Kidney epithelial cell (primary cell): ENCODE measurements around the gene YTHDF1. TPM values are rescaled to one million over a fixed set of nuclear protein-coding genes. Genes with fewer than 3 reads are reported as not detected.

Experiments used
- DNase-seq: peaks from one replicate; pipeline ENCODE4 v3.0.0-alpha.2; 2010; ENCODE audit warnings: low read depth
- H3K27me3 ChIP-seq: 2 replicates; pipeline ENCODE4 v1.6.0; 2011; ENCODE audit warnings: low read length; ENCODE audit not compliant: control insufficient read depth, insufficient read depth
- H3K36me3 ChIP-seq: 2 replicates; pipeline ENCODE4 v1.5.1; 2011; ENCODE audit warnings: low read length; ENCODE audit not compliant: control insufficient read depth, insufficient read depth
- H3K4me3 ChIP-seq: 2 replicates; pipeline ENCODE4 v1.5.1; 2011; ENCODE audit warnings: low read depth, mild to moderate bottlenecking, control low read depth, low read length
- CTCF ChIP-seq: IDR thresholded peaks from 2 replicates; pipeline ENCODE4 v1.5.1; 2011; ENCODE audit warnings: mild to moderate bottlenecking, moderate library complexity, low read length, control low read depth, inconsistent platforms; ENCODE audit not compliant: insufficient read depth, poor library complexity, severe bottlenecking
- total RNA-seq: library from RNA; depleted of rRNA; stranded (reverse); fragments of >200 nt; gene quantifications from 2 replicates; pipeline ENCODE4 v1.2.3, GENCODE V29; 2015

YTHDF1 gene
- total RNA-seq, 1 donor from 2014 or later = 54.8 TPM

GRCh38 chr20:63171991-63172390, 43.9 kb downstream of the YTHDF1 start:
- no peak for DNase-seq
- TF ChIP-seq CTCF = no peak
- Histone ChIP-seq H3K36me3 (no peaks in the 10 kb centered on the region), H3K27me3 (peaks cover 64% of the 10 kb centered on the region), H3K4me3 (no peak overlapping the region)

DNA sequence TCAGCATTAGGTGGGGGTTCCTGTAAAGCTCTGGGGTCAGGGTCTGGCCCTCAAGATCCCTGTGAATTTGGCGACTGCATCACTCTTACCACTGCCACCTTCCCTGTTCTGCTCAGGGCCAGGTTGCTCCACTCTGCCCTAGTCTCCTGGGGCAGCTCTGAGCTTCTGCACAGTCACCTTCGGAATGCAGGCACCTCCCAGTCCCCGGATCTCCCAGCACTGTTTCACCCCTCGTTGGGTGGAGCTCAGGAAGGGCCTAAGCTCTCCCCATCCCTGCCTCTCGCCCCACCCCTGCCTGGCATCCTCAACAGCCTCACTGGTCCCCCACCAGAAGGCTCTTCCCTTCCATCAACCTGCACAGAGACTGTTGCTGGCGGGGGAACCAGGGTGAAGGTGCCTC, 46.2 kb downstream of the YTHDF1 start:
- Histone ChIP-seq H3K36me3 (no peaks in the 10 kb centered on the region), H3K27me3 (peaks cover 43% of the 10 kb centered on the region), H3K4me3 (no peak overlapping the region)
- TF ChIP-seq CTCF = no peak
- no peak for DNase-seq

DNA sequence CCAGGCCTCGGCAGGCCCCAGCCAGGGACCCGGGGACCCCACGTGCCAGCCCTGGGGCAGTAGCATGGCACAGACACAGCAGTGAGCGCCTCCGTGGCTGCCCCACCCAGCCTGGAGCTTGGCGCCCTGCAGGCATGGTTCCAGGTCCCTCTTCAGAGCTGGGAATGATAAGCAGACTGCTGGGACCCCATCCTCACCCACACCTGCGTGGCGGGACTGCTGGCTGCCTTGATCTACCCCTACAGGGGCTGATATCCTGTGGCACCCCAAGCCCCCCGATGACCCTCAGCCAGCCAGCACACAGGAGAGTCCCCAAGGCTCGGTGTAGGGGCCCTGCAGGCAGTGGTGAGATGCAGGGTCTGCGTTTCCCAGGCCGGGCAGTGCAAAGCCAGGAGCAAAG, 47.1 kb downstream of the YTHDF1 start:
- no peak overlapping the region for H3K4me3 ChIP-seq
- H3K36me3 ChIP-seq = no peaks in the 10 kb centered on the region
- TF ChIP-seq CTCF = no peak
- no peak for DNase-seq
- H3K27me3 ChIP-seq = peaks cover 37% of the 10 kb centered on the region

- DNase-seq = no peak
- TF ChIP-seq CTCF = no peak
- Histone ChIP-seq H3K36me3 (no peaks in the 10 kb centered on the region), H3K27me3 (peaks cover 30% of the 10 kb centered on the region), H3K4me3 (no peak overlapping the region)
Measured at GRCh38 chr20:63167918-63168520, 47.9 kb downstream of the YTHDF1 start.

DNA sequence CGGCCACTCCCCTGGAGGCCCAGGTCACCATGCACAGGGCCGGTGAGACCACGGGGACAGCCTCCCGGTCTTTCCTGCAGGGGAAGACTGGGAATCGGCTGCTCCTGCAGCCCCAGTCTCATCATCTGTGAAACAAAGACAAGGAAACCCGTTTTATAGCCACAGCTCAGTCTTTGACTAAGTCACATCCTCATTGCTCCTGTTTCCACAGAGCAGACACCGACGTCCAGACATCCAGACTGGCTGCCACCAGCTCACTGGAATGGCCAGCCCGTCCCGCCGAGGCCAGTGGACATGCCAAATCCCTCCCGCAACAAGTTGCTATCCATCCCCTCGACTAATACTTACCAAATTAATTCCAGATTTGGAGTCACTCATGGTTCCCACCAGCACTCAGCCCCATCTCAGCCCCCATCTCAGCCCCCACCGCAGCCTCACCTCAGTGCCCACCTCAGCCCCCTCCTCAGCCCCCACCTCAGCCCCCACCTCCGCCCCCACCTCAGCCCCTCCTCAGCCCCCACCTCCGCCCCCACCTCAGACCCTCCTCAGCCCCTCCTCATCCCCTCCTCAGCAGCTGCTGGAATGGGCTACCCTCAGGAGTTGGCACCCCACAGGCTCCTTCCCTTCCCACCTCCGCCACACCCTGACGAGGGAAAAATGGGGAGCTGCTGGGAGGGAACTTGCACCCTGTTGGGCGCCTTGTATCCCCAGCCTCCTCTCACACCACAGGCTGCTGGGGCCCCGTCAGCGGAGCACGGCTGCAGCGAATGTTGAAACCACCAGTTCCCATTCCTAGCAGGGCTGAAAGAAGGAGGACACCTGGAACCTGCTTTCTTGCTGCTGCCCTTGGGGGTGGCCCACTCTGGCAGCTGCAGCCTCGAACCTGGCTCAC, 48.7 kb downstream of the YTHDF1 start:
- no peak for TF ChIP-seq CTCF
- H3K27me3 ChIP-seq = peaks cover 23% of the 10 kb centered on the region
- DNase-seq = no peak
- no peak overlapping the region for H3K4me3 ChIP-seq
- no peaks in the 10 kb centered on the region for H3K36me3 ChIP-seq
